A549 (cell line): ENCODE data around the gene LRRIQ4. TPM values are rescaled to one million over a fixed set of nuclear protein-coding genes. Genes with fewer than 3 reads are reported as not detected.

ENCODE experiments used
- ATAC-seq, 2 experiments: fragments of 200-7000 bp in 1 of 2; fragments of >200 bp in 1 of 2; cut with Nextera tagmentation in 1 of 2; cut with Tn5 transposase in 1 of 2; 3 replicates each; pipeline versions ENCODE4 v1.8.0 to v1.9.1; 2018 to 2020; ENCODE audit warnings: mild to moderate bottlenecking in 1 of 2, moderate library complexity in 1 of 2
- CTCF ChIA-PET: fragments of 300-600 bp; sonication (Branson Sonifier 250); formaldehyde crosslinking; extraction: SDS; loops from one replicate; lab custom pipeline; 2021; ENCODE audit warnings: antibody characterized with exemption, inconsistent platforms; lab: Yijun Ruan, JAX
- POLR2A ChIA-PET: fragments of 350-600 bp; formaldehyde crosslinking; extraction: SDS; loops from one replicate; lab custom pipeline; 2021; ENCODE audit warnings: antibody characterized with exemption, inconsistent platforms; lab: Yijun Ruan, JAX
- DNase-seq, 2 experiments: peaks; one replicate each; pipeline versions ENCODE4 v3.0.0 to v3.0.0-alpha.2; 2011 to 2016; ENCODE audit warnings: low read depth in 1 of 2, low spot score in 1 of 2
- FAIRE-seq: peaks from 2 replicates; lab custom pipeline; 2011; peaks lifted over from hg19 to GRCh38; lab: Jason Lieb, UNC
- H3K27ac ChIP-seq, 2 experiments: fragments of >200 bp; sonication (Bioruptor Twin); formaldehyde crosslinking; 3 replicates each; pipeline ENCODE4 v1.5.1; 2016 to 2017
- H3K4me1 ChIP-seq: fragments of >200 bp; sonication (Bioruptor Twin); formaldehyde crosslinking; 3 replicates; pipeline ENCODE4 v1.6.1; 2016
- H3K4me2 ChIP-seq: fragments of >200 bp; sonication (Bioruptor Twin); formaldehyde crosslinking; 3 replicates; pipeline ENCODE4 v1.6.1; 2016
- H3K4me3 ChIP-seq: fragments of >200 bp; sonication (Bioruptor Twin); formaldehyde crosslinking; 3 replicates; pipeline ENCODE4 v1.5.1; 2016
- H3K9me3 ChIP-seq: fragments of >200 bp; sonication (Bioruptor Twin); formaldehyde crosslinking; 3 replicates; pipeline ENCODE4 v1.6.1; 2016
- CBX2 ChIP-seq: fragments of 200-600 bp; sonication (generic); IDR thresholded peaks from 2 replicates; pipeline ENCODE4 v1.6.1; 2016; ENCODE audit warnings: low read depth, mild to moderate bottlenecking, borderline replicate concordance
- CBX8 ChIP-seq: fragments of 200-600 bp; sonication (generic); IDR thresholded peaks from 2 replicates; pipeline ENCODE4 v1.6.1; 2016
- EHMT2 ChIP-seq: fragments of 200-600 bp; sonication (generic); IDR thresholded peaks from 2 replicates; pipeline ENCODE4 v1.6.1; 2016; ENCODE audit warnings: antibody characterized with exemption, low read depth, mild to moderate bottlenecking, moderate library complexity
- ESRRA ChIP-seq: fragments of 150-350 bp; IDR thresholded peaks from 2 replicates; pipeline ENCODE4 v1.6.1; 2014; ENCODE audit warnings: mild to moderate bottlenecking, low read length, borderline replicate concordance
- HOXA7 ChIP-seq: fragments of 250-450 bp; sonication (Bioruptor Pico); IDR thresholded peaks from 2 replicates; pipeline ENCODE4 v1.5.0; 2020; ENCODE audit warnings: mild to moderate bottlenecking, moderate library complexity
- HOXB13 ChIP-seq: fragments of 250-450 bp; sonication (Bioruptor Pico); IDR thresholded peaks from 2 replicates; pipeline ENCODE4 v1.5.0; 2020; ENCODE audit warnings: low read depth, mild to moderate bottlenecking, moderate library complexity
- HOXB5 ChIP-seq: fragments of 250-450 bp; sonication (Bioruptor Pico); IDR thresholded peaks from 2 replicates; pipeline ENCODE4 v1.5.0; 2020; ENCODE audit warnings: mild to moderate bottlenecking, moderate library complexity
- JUN ChIP-seq, 2 experiments: fragments of >200 bp; sonication (Bioruptor Twin); formaldehyde crosslinking; IDR thresholded peaks; 2 replicates in 1 of 2; 3 replicates in 1 of 2; pipeline ENCODE4 v1.6.1; 2016 to 2017
- MYC ChIP-seq: IDR thresholded peaks from 2 replicates; pipeline ENCODE4 v1.6.1; 2012; ENCODE audit warnings: mild to moderate bottlenecking, inconsistent platforms, low read length, improper control_type of control experiment, borderline replicate concordance
- PHF8 ChIP-seq: fragments of 200-600 bp; sonication (generic); IDR thresholded peaks from 2 replicates; pipeline ENCODE4 v1.6.1; 2016; ENCODE audit warnings: low read depth, mild to moderate bottlenecking, antibody characterized with exemption, moderate library complexity, borderline replicate concordance
- POLR2A ChIP-seq: IDR thresholded peaks from 2 replicates; pipeline ENCODE4 v1.6.1; 2012; ENCODE audit warnings: mild to moderate bottlenecking, low read length
- POLR2AphosphoS2 ChIP-seq: conservative IDR thresholded peaks from 2 replicates; pipeline ENCODE4 v1.6.1; 2012; ENCODE audit warnings: low read length, improper control_type of control experiment, inconsistent platforms
- RAD21 ChIP-seq, 2 experiments: fragments of >200 bp in 1 of 2; sonication (Bioruptor Twin) in 1 of 2; formaldehyde crosslinking in 1 of 2; IDR thresholded peaks in 1 of 2; conservative IDR thresholded peaks in 1 of 2; 2 replicates in 1 of 2; 3 replicates in 1 of 2; pipeline ENCODE4 v1.6.1; 2012 to 2018; ENCODE audit warnings: inconsistent platforms in 1 of 2
- RARB ChIP-seq: fragments of 250-450 bp; sonication (Bioruptor Pico); IDR thresholded peaks from 2 replicates; pipeline ENCODE4 v1.8.0; 2021; ENCODE audit warnings: mild to moderate bottlenecking, moderate library complexity
- RNF2 ChIP-seq: fragments of 200-600 bp; sonication (generic); IDR thresholded peaks from 2 replicates; pipeline ENCODE4 v1.6.1; 2016; ENCODE audit warnings: low read depth, mild to moderate bottlenecking, antibody characterized with exemption, moderate library complexity, borderline replicate concordance
- SMC3 ChIP-seq: fragments of >200 bp; sonication (Bioruptor Twin); formaldehyde crosslinking; IDR thresholded peaks from 3 replicates; pipeline ENCODE4 v1.6.1; 2018; ENCODE audit warnings: inconsistent platforms
- ZFP36 ChIP-seq: fragments of 450-650 bp; IDR thresholded peaks from 2 replicates; pipeline ENCODE4 v1.6.1; 2014; ENCODE audit warnings: borderline replicate concordance; ENCODE audit not compliant: partially characterized antibody
- ZNF302 ChIP-seq: fragments of 250-450 bp; sonication (Bioruptor Pico); IDR thresholded peaks from 2 replicates; pipeline ENCODE4 v1.9.0; 2021; ENCODE audit warnings: inconsistent platforms, mild to moderate bottlenecking, moderate library complexity
- WGBS: methylation state at CpG from one replicate; pipeline ENCODE4 v1.1.6; 2017; ENCODE audit errors: missing lambda C conversion rate; 5-methylcytosine and 5-hydroxymethylcytosine counted together
- polyA plus RNA-seq, 4 experiments: library from polyadenylated mRNA; depleted of rRNA in 3 of 4; stranded (reverse); fragments of >200 nt; fragmentation: RNase III in 1 of 4; extraction: RNeasy Plus Mini Kit Qiagen cat#74134 plus additional on column Dnase treatment in 1 of 4; gene quantifications; 2 replicates in 3 of 4; 3 replicates in 1 of 4; pipeline ENCODE4 v1.2.3, GENCODE V29; 2011 to 2017
- TF ChIP-seq, protein P1 (sequence below): fragments of 150-350 bp; IDR thresholded peaks from 2 replicates; pipeline ENCODE4 v1.6.1; 2014; ENCODE audit warnings: low read depth, mild to moderate bottlenecking, low read length
- TF ChIP-seq, protein P2 (sequence below): fragments of >200 bp; sonication (Bioruptor Twin); formaldehyde crosslinking; IDR thresholded peaks from 2 replicates; pipeline ENCODE4 v1.6.1; 2016
- TF ChIP-seq, protein P3 (sequence below): fragments of 250-450 bp; sonication (Bioruptor Pico); IDR thresholded peaks from 2 replicates; pipeline ENCODE4 v1.5.0; 2021; ENCODE audit warnings: mild to moderate bottlenecking, moderate library complexity, borderline replicate concordance
- TF ChIP-seq, protein P4 (sequence below): IDR thresholded peaks from 2 replicates; pipeline ENCODE4 v1.6.1; 2012
- TF ChIP-seq, protein P5 (sequence below): IDR thresholded peaks from 2 replicates; pipeline ENCODE4 v1.6.1; 2012
- TF ChIP-seq, protein P6 (sequence below): fragments of 200-600 bp; sonication (generic); IDR thresholded peaks from 2 replicates; pipeline ENCODE4 v1.6.1; 2016; ENCODE audit warnings: antibody characterized with exemption, mild to moderate bottlenecking, moderate library complexity

The LRRIQ4 gene
- polyA plus RNA-seq, 2 of the 4 experiments (the other 2 are of a cell fraction), result not detected

DNA sequence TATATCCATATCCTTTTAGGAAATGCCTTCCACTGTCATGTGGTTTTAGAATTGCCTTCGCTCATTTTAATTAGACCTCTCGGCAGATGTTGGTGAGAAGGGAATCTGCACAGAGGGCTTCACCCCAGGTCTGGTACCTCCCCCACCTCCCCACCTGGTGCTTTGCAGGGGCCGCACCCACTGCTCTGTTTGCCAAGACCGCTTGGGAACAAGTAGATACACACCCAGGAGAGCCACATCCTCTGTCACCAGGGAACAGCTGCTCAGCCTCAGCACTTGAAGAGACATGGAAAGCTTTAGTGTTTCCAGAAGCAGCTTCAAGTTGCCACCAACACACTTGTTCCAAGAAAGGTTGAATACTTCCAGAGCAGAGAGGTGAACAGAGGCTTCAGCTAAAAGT, 35.2 kb downstream of the LRRIQ4 start:
- POLR2A ChIA-PET, result no interaction called here

DNA sequence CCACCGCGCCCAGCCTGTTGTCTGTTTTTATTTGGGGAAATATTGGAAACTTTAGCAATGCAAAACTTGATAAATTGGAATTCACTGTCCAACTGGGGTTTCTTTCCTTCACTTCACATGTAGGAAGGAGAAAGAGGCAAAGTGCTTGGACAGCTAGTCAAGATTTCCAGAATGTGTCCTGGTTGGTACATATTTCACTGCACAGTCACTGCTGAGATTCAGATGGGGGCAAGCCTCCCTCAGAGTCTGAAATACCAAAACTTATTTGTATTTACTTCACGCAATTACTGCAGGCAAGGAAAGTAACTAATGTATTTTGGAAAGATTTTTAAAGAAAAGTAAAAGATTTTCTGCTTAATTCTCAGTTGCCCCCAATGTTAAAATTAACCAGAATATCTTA, 36.1 kb downstream of the LRRIQ4 start:
- DNase-seq (no peak), ATAC-seq (no peak), FAIRE-seq (no peak)
- Histone ChIP-seq H3K9me3 (no peaks in the 10 kb centered on the region), H3K4me2 (no peak overlapping the region), H3K27ac (no peak overlapping the region), H3K4me3 (no peak overlapping the region), H3K4me1 (no peaks in the 10 kb centered on the region)
- ChIA-PET POLR2A (no interaction called here), CTCF (no interaction called here)
- TF ChIP-seq ZFP36 (no peak), POLR2A (no peak), HOXB13 (CRISPR knock-in tag) (no peak), RAD21 (conservative IDR thresholded peaks at IDR 0.05 in 1 of 2, IDR thresholded peaks at IDR 0.05 in 1 of 2) (no peak), ESRRA (no peak), SMC3 (no peak), HOXB5 (CRISPR knock-in tag) (no peak), JUN (IDR thresholded peaks at IDR 0.05) (no peak), ZNF302 (CRISPR knock-in tag) (no peak), CBX2 (no peak), MYC (no peak), RARB (CRISPR knock-in tag) (no peak), PHF8 (no peak)
- TF ChIP-seq, protein P1, sequence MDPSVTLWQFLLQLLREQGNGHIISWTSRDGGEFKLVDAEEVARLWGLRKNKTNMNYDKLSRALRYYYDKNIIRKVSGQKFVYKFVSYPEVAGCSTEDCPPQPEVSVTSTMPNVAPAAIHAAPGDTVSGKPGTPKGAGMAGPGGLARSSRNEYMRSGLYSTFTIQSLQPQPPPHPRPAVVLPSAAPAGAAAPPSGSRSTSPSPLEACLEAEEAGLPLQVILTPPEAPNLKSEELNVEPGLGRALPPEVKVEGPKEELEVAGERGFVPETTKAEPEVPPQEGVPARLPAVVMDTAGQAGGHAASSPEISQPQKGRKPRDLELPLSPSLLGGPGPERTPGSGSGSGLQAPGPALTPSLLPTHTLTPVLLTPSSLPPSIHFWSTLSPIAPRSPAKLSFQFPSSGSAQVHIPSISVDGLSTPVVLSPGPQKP, result no peak
- TF ChIP-seq, protein P2, sequence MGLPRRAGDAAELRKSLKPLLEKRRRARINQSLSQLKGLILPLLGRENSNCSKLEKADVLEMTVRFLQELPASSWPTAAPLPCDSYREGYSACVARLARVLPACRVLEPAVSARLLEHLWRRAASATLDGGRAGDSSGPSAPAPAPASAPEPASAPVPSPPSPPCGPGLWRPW, result no peak
- WGBS, result 91% methylated on average over 3 of the region's 3 CpGs

More for the DNA sequence above, 35.2 kb downstream of the LRRIQ4 start:
- Histone ChIP-seq H3K4me1 (no peaks in the 10 kb centered on the region), H3K4me2 (no peak overlapping the region), H3K27ac (no peak overlapping the region), H3K9me3 (no peaks in the 10 kb centered on the region), H3K4me3 (no peak overlapping the region)
- TF ChIP-seq CBX8, result no peak
- TF ChIP-seq EHMT2, result no peak
- TF ChIP-seq, protein P3, sequence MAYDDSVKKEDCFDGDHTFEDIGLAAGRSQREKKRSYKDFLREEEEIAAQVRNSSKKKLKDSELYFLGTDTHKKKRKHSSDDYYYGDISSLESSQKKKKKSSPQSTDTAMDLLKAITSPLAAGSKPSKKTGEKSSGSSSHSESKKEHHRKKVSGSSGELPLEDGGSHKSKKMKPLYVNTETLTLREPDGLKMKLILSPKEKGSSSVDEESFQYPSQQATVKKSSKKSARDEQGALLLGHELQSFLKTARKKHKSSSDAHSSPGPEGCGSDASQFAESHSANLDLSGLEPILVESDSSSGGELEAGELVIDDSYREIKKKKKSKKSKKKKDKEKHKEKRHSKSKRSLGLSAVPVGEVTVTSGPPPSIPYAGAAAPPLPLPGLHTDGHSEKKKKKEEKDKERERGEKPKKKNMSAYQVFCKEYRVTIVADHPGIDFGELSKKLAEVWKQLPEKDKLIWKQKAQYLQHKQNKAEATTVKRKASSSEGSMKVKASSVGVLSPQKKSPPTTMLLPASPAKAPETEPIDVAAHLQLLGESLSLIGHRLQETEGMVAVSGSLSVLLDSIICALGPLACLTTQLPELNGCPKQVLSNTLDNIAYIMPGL (CRISPR knock-in tag), result no peak
- TF ChIP-seq, protein P4, sequence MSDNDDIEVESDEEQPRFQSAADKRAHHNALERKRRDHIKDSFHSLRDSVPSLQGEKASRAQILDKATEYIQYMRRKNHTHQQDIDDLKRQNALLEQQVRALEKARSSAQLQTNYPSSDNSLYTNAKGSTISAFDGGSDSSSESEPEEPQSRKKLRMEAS, result no peak
- no peak for TF ChIP-seq HOXA7
- TF ChIP-seq, protein P5, sequence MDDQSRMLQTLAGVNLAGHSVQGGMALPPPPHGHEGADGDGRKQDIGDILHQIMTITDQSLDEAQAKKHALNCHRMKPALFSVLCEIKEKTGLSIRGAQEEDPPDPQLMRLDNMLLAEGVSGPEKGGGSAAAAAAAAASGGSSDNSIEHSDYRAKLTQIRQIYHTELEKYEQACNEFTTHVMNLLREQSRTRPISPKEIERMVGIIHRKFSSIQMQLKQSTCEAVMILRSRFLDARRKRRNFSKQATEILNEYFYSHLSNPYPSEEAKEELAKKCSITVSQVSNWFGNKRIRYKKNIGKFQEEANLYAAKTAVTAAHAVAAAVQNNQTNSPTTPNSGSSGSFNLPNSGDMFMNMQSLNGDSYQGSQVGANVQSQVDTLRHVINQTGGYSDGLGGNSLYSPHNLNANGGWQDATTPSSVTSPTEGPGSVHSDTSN, result no peak
- no peak for TF ChIP-seq SMC3
- TF ChIP-seq, protein P2, result no peak
- TF ChIP-seq, protein P6, sequence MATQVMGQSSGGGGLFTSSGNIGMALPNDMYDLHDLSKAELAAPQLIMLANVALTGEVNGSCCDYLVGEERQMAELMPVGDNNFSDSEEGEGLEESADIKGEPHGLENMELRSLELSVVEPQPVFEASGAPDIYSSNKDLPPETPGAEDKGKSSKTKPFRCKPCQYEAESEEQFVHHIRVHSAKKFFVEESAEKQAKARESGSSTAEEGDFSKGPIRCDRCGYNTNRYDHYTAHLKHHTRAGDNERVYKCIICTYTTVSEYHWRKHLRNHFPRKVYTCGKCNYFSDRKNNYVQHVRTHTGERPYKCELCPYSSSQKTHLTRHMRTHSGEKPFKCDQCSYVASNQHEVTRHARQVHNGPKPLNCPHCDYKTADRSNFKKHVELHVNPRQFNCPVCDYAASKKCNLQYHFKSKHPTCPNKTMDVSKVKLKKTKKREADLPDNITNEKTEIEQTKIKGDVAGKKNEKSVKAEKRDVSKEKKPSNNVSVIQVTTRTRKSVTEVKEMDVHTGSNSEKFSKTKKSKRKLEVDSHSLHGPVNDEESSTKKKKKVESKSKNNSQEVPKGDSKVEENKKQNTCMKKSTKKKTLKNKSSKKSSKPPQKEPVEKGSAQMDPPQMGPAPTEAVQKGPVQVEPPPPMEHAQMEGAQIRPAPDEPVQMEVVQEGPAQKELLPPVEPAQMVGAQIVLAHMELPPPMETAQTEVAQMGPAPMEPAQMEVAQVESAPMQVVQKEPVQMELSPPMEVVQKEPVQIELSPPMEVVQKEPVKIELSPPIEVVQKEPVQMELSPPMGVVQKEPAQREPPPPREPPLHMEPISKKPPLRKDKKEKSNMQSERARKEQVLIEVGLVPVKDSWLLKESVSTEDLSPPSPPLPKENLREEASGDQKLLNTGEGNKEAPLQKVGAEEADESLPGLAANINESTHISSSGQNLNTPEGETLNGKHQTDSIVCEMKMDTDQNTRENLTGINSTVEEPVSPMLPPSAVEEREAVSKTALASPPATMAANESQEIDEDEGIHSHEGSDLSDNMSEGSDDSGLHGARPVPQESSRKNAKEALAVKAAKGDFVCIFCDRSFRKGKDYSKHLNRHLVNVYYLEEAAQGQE, result no peak
- TF ChIP-seq RNF2, result no peak
- no peak for TF ChIP-seq POLR2AphosphoS2
- no peak for TF ChIP-seq POLR2A
- FAIRE-seq (no peak), DNase-seq (no peak), ATAC-seq (peak in 1 of 2 experiments; percentile 16; a peak in 1 of 6 replicates)
- 48% methylated on average over 4 of the region's 4 CpGs for WGBS
- CTCF ChIA-PET, result no interaction called here
